SK-N-MC (cell line): ENCODE measurements around the gene PLXNB3.

Source experiments
- DNase-seq: peaks from one replicate; pipeline ENCODE4 v3.0.0-alpha.2; 2011; ENCODE audit warnings: low read depth, low spot score
- H3K27ac ChIP-seq: fragments of 200-600 bp; sonication (generic); 2 replicates; pipeline ENCODE4 v1.5.1; 2016; ENCODE audit warnings: mixed run types
- H3K36me3 ChIP-seq: fragments of 200-600 bp; sonication (generic); 2 replicates; pipeline ENCODE4 v1.6.1; 2017; ENCODE audit warnings: antibody characterized with exemption, low read length, mixed read lengths; ENCODE audit not compliant: insufficient read depth
- H3K4me3 ChIP-seq: fragments of 200-600 bp; sonication (generic); 2 replicates; pipeline ENCODE4 v1.5.1; 2016
- H3K9ac ChIP-seq: fragments of 200-600 bp; sonication (generic); 2 replicates; pipeline ENCODE4 v1.8.0; 2017; ENCODE audit warnings: mixed run types, mixed read lengths; ENCODE audit not compliant: insufficient read length
- H3K9me3 ChIP-seq: fragments of 200-600 bp; sonication (generic); 2 replicates; pipeline ENCODE4 v1.6.1; 2017; ENCODE audit warnings: low read depth, mild to moderate bottlenecking, antibody characterized with exemption, low read length, moderate library complexity, mixed read lengths
- EZH2 ChIP-seq: fragments of 200-600 bp; sonication (generic); IDR thresholded peaks from one replicate; pipeline ENCODE4 v1.6.1; 2017; ENCODE audit warnings: antibody characterized with exemption
- FOXP2 ChIP-seq: optimal IDR thresholded peaks from 2 replicates; pipeline ENCODE3; 2011; ENCODE audit warnings: mild to moderate bottlenecking, moderate library complexity; ENCODE audit not compliant: insufficient read depth; ENCODE audit errors: extremely low read length, control extremely low read depth
- POLR2AphosphoS5 ChIP-seq: IDR thresholded peaks from 2 replicates; pipeline ENCODE4 v1.6.1; 2012; ENCODE audit warnings: mild to moderate bottlenecking, low read depth, low read length, borderline replicate concordance

The PLXNB3 gene

DNA sequence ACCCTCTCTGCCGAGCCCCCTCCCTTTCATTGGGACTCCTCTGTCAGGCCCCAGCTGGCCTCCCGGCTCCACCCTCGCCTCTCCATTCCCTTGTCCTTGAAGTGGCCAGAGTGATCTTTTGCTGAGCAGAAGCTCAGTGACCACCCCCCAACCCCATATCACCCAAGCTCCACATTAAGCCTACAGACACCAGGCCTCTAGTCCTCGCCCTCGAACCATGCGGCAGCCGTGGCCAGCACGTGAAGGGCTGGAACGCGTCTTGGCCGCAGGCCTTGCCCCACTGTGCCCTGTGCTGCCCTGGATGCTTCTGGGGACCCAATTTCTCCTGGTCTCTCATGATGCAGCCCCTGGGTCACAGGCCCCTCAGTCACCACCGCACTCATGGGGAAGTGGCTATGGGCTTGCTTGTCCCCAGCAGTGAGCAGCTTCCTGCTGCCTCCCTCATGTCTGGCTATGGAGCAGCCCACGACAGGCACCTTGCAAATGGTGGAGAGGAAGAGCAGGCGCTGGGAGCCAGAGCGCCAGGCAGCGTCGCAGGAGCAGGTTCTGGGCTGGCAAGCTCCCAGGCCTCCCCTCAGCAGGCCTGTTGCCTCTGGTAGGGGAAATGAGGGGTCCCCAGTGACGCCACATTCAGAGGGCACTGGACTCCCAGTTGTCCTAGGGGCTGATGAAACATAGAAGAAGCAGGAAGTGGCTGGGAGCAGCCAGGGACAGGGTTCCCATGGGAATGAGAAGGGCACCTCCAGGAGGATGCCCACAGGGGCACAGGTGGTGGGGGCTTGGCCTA is 16.0 kb downstream of the PLXNB3 start:
- TF ChIP-seq POLR2AphosphoS5 (no peak), FOXP2 (no peak), EZH2 (no peak)

GRCh38 chrX:153780678-153781427 is 16.8 kb downstream of the PLXNB3 start, which contains the start of gene SRPK3:
SRPK3 (plus strand) TSS chrX:153781041; CDS start chrX:153781087, 46 bp downstream.
- H3K9ac ChIP-seq: no peak within 1 kb of the TSS
- H3K27ac ChIP-seq: no peak within 1 kb of the TSS; the same call in 1 of the 2 replicates
- TF ChIP-seq POLR2AphosphoS5 (no peak), EZH2 (no peak), FOXP2 (no peak)
- H3K36me3 ChIP-seq: no peaks in the 10 kb centered on the region
- no peak for DNase-seq
- H3K4me3 ChIP-seq: no peak within 1 kb of the TSS
- H3K9me3 ChIP-seq: no peaks in the 10 kb centered on the region

More for the DNA sequence above, 16.0 kb downstream of the PLXNB3 start:
- no peak overlapping the region for H3K9ac ChIP-seq
- H3K9me3 ChIP-seq: no peaks in the 10 kb centered on the region
- no peaks in the 10 kb centered on the region for H3K36me3 ChIP-seq
- H3K4me3 ChIP-seq: no peak overlapping the region
- H3K27ac ChIP-seq: no peak overlapping the region
- no peak for DNase-seq

DNA sequence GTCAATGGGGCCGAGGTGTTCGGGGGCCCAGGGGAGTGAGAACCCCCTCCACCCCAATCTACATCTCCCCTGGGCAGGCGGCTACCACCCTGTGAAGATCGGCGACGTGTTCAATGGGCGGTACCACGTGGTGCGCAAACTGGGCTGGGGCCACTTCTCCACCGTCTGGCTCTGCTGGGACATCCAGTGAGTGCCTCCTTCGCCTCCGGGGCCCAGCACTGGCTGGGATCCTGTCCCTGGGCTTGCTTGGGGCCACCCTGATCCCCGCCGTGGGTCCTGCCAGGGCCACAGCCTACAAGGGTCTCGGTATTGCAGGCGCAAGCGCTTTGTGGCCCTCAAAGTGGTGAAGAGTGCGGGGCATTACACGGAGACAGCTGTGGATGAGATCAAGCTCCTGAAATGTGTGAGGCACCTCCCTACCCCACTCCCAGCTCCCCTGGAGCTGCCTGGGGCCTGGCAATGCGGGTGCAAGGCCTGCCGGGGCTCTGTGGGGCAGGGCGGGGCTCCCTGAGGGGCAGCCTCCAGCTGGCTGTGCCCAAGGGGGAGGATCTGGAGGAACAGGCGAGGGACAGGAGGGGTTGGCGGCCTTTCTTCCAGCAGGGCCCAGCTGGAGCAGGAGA is 17.5 kb downstream of the PLXNB3 start:
- TF ChIP-seq EZH2 (no peak), FOXP2 (no peak), POLR2AphosphoS5 (no peak)
- Histone ChIP-seq H3K9me3 (no peaks in the 10 kb centered on the region), H3K9ac (no peak overlapping the region), H3K27ac (no peak overlapping the region; the same call in 1 of the 2 replicates), H3K36me3 (no peaks in the 10 kb centered on the region), H3K4me3 (no peak overlapping the region)
- no peak for DNase-seq

DNA sequence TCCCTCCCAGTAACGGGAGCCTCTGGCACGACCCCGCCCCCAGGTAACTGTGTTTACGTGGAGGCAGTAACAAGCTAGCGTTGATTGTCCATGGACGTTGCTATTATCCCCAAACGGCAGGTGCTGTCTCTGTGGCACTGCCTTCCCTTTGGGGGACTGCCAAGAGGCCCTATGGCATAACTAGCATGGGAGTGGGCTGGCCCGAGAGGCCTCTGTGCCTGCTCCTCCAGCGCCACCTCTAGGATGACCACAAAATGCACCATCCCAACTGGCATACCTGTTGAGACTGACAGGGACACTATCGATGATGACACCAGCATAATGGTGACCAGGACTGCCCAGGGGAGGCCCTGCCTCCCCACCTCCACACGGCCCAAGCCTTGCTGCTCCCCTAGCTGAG is 18.3 kb downstream of the PLXNB3 start:
- H3K9me3 ChIP-seq: no peaks in the 10 kb centered on the region
- H3K9ac ChIP-seq: no peak overlapping the region
- H3K4me3 ChIP-seq: no peak overlapping the region
- H3K27ac ChIP-seq: no peak overlapping the region
- DNase-seq: no peak
- no peaks in the 10 kb centered on the region for H3K36me3 ChIP-seq
- no peak for TF ChIP-seq FOXP2
- TF ChIP-seq POLR2AphosphoS5: no peak
- TF ChIP-seq EZH2: no peak

DNA sequence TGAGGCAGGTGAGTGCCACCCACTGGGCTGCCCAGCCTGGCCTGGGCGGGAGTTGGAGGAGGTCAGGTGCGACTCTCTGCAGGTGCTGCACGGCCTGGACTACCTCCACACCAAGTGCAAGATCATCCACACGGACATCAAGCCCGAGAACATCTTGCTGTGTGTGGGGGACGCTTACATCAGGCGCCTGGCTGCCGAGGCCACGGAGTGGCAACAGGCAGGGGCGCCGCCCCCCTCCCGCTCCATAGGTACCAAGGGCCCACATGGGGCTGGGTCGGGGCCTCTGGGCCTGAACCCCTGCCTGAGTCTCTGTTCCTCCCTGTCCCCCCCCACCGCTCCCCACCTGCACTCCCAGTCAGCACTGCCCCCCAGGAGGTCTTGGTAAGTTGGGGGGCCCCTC is 18.8 kb downstream of the PLXNB3 start:
- H3K9me3 ChIP-seq: no peaks in the 10 kb centered on the region

GRCh38 chrX:153783378-153784013 is 19.4 kb downstream of the PLXNB3 start:
- H3K36me3 ChIP-seq: no peaks in the 10 kb centered on the region
- H3K9me3 ChIP-seq: no peaks in the 10 kb centered on the region
- no peak overlapping the region for H3K27ac ChIP-seq
- H3K9ac ChIP-seq: no peak overlapping the region
- DNase-seq: no peak
- no peak overlapping the region for H3K4me3 ChIP-seq
- TF ChIP-seq FOXP2 (no peak), EZH2 (no peak), POLR2AphosphoS5 (no peak)

More for the DNA sequence above, 18.8 kb downstream of the PLXNB3 start:
- no peak overlapping the region for H3K4me3 ChIP-seq
- DNase-seq: no peak
- H3K27ac ChIP-seq: no peak overlapping the region
- TF ChIP-seq FOXP2: no peak
- no peak for TF ChIP-seq EZH2
- no peak for TF ChIP-seq POLR2AphosphoS5
- H3K36me3 ChIP-seq: no peaks in the 10 kb centered on the region
- H3K9ac ChIP-seq: no peak overlapping the region

DNA sequence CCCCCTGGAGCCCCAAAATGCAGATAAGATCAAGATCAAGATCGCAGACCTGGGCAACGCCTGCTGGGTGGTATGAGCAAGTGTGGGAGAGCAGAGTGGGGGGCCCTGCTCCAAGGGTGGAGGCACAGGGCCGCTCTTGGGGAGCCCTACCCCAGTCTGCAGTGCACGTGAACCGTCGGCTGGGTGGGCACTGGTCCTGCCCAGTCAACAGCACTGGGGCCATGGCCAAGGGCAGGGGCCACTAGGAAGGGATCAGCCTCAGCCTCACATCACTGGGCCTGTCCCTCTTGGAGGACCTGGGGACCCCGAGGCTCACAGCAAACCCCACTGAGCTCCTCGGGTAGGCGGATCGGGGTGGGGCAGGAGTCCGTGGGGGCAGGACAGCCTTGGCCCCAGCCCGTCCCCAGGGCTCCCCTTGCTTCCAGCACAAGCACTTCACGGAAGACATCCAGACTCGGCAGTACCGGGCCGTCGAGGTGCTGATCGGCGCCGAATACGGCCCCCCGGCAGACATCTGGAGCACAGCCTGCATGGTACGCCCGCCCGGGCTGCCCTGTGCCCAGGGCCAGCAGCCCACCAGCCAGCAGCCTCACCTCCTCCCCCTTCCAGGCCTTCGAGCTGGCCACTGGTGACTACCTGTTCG is 20.4 kb downstream of the PLXNB3 start:
- TF ChIP-seq EZH2: no peak
- no peak for TF ChIP-seq POLR2AphosphoS5
- TF ChIP-seq FOXP2: no peak
- Histone ChIP-seq H3K9me3 (no peaks in the 10 kb centered on the region), H3K9ac (no peak overlapping the region), H3K36me3 (no peaks in the 10 kb centered on the region), H3K4me3 (no peak overlapping the region), H3K27ac (no peak overlapping the region)
- DNase-seq: no peak
